Measurements from ENCODE around the gene CAVIN4.

GRCh38 chr9:100581081-100581480 lies 3.2 kb downstream of the CAVIN4 start:
- TF ChIP-seq POLR2A (IDR thresholded peaks at IDR 0.05) (no peak), EP300 (IDR thresholded peaks at IDR 0.05) (no peak)

Measured in ovary (tissue), 1 donor.